Stimulated activated CD8-positive, alpha-beta memory T cell treated with anti-CD3 and anti-CD28 coated beads, Interleukin-15, amount 100 ng/mL, for 1 hour (primary cell): ENCODE results near the gene RGMA.

Experiments used
- DNase-seq: peaks from one replicate; pipeline ENCODE4 v3.0.0-alpha.2; 2020; ENCODE audit warnings: low read depth

The RGMA gene

DNA sequence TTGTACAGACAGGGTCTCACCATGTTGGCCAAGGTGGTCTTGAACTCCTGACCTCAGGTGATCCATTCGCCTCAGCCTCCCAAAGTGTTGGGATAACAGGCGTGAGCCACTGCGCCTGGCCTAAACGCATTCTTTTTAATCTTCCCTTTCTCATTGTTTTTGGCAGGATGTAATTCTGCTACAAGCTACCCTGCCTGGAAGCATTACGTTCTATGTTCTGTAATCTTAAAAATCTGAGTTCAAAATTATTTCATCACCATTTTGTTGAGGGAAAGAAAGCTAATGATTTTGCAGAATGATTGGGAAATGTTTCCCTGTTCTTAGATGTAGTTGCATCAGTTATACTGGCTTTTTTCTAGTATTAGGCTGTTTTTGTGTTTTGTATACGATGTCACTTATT lies 71.5 kb downstream of the RGMA start:
- DNase-seq, result no peak

DNA sequence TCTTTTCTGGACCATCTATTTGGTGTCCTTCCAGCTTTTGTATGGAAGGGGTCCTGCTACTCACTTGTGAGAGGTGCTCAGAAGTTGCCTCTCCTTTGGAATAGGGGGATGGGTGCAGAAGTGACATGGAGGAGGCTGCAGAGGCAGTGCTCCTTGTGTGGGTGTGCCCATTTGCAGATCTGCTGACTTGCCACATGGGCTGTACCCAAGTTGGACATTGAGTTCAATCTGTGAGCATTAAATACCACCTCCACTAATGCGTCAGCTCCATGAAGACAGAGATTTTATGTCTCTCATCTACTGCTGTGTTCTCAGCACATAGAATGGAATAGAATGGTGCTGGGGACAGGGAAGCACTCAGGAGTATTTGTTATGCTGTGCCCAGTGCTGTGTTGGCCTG lies 76.2 kb downstream of the RGMA start:
- DNase-seq, result no peak

DNA sequence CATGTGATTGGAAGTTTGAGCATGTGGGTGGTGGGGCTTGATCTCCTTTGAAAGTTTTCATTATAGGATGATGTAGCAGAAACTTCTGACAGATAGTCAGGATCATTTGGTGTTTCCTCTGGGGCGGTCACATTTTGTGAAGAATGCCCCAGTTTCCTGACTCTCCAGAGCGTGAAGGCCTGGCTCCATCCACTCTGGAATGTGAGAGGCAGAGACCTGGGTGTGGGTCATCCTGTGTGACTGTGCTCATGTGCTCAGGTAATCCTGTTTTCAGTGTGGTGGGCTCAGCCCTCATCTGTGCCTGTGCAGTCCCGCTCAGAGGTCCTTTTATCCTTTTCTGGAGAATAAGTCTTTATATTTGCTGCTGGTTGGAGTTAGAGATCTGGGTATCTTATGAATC lies 81.0 kb downstream of the RGMA start:
- DNase-seq, result no peak

DNA sequence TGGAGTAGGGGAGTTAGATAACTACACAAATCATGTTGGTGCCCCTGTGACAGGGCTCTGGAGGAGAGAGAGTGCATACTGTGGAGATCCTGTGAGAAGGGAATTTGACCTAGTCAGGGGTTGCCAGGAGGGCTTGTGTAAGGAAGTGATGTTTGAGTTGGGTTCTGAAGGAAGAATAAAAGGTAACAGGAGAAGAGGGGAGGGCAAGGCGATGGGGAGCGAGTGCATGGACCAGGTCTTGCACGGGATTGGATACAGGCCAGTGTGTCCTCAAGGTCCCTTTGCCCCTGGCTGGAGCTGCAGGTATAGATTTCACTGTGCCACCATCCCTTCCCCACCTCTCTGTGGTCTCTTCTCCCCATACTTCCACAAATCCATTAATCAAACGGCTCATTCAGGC lies 83.9 kb downstream of the RGMA start:
- DNase-seq, result no peak

DNA sequence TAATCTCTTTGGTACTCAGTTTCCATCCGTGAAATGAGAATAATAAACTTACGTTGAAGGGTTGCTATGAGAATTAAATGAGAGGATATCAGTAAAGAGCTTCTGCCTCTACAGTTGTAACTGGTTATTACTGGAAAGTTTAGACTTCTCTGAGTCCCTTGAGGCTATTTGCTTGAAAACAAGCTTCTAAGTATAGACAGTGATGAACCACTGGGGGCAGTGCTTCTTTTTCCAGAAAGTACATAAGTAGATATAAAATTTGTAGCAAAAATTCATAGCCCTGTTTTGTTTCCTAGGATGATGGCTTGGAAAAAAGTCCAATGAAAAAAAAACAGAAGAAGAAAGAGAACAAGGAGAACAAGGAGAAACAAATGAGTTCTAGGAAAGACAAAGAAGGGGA lies 87.1 kb downstream of the RGMA start:
- no peak for DNase-seq

DNA sequence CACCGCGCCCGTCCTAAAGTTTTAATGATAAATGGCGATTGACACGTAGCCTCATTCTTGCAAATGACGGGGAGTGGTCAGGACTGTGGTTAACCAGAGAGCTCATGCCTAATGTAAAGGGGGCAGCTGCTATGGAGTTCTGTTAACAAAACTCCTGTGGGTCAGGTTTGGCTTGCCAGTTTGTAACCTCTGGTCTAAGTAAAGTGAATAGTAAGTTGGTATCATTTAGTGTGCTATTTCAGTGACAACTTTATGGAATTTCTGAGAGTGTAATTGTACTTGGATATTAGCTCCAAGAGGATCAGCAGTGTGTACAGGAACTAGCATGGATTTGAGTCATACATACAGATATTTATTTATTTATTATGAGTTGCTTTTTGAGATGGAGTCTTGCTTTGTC lies 87.9 kb downstream of the RGMA start:
- DNase-seq, result no peak

DNA sequence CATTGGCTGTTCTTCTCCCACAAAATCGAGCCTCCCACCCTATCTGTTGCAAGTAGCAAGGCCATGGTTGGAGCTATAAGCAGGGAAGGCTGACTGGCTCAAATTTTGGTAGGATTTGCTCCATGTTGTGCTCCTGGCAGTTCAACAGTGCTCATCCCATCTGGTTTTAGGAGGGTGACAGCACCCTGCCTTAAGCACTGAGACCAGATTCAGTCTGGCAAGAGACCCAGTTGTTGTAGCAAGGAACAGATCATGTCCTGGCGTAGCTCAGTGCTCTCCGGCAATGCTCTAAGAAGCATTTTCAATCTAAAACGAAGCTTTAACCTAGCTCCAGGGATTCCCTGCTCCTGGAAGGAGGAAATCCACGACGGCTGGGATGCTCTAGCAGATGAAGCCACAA lies 91.2 kb downstream of the RGMA start:
- DNase-seq, result no peak

DNA sequence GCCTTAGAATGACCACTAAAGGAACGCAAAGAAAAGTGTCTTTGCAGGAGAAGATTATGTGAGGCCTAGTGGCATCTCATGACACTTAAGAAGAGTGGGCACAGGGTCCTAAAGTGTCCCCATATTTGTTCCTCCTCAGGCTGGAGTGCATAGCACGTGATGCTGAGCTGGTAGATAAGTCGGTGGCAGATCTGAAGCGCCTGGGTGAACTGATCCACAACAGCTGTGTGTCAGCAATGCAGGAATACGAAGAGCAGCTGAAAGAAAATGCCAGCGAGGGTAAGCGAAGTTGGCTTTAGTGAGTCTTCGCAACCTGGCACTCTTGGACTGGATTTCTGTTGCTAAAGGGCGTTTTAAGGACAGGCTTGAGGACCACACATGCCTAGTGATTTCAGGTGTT lies 96.3 kb downstream of the RGMA start:
- no peak for DNase-seq

DNA sequence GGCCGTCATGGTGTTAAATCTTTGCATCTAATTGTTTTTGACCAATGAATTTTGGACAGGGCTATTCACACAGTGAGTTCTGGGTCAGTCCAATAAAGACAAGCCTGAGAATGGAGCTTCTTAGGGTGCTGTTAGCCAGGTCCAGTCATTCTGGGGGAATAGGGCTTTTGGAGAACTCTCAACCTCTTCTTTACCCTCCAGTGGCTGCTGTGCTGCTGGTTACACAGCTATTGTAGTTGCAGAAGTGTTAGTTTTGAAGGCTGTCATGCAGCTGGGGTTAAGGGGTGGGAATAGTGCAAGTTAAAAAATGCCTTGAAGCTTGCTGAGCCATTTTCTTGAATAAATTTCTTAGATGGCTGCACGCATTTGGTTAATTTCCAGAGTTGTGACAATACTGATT lies 99.0 kb downstream of the RGMA start:
- no peak for DNase-seq

DNA sequence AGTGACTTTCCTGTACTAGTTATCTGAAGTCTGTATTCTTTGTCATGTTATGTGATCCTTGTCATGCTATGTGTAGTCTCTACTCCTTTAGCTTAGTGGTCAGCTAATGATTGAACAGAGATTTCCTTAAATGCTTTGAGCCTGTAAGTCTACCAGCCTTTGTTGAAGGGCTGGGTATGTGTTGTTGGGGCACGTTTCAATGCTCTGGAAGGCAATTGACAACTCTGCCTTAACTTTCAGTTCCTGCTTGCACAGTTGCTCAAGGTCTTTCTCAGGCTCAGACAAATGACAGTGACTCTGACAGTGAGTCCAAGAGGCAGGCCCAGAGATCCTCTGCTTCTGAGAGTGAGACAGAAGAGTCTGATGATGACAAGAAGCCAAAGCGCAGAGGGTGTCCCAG lies 99.5 kb downstream of the RGMA start:
- DNase-seq, result no peak
